ELR (cell line): ENCODE results near the gene C22orf15.

ENCODE experiments used
- DNase-seq: peaks from one replicate; pipeline ENCODE4 v3.0.0-alpha.2; 2015; ENCODE audit warnings: low read depth

The C22orf15 gene

GRCh38 chr22:23772649-23773473 is 10.1 kb downstream of the C22orf15 start, which contains the start of gene MMP11:
Gene MMP11 (plus strand): TSS chr22:23772849. CDS start chr22:23772871, 22 bp downstream.
- peak; percentile 65 for DNase-seq

- no peak for DNase-seq
These were observed 10.8 kb downstream of the C22orf15 start for GRCh38 chr22:23773483-23774113.

- DNase-seq: no peak
These were observed 11.5 kb downstream of the C22orf15 start for GRCh38 chr22:23774114-23774921.

- DNase-seq: peak; percentile 26
These were observed 12.2 kb downstream of the C22orf15 start for GRCh38 chr22:23774922-23775436.

- DNase-seq: no peak
These were observed 13.1 kb downstream of the C22orf15 start for GRCh38 chr22:23775779-23776375.

- DNase-seq: no peak
These were observed 15.2 kb downstream of the C22orf15 start for GRCh38 chr22:23777776-23778576.

- no peak for DNase-seq
These were observed 15.7 kb downstream of the C22orf15 start for GRCh38 chr22:23778577-23778900.

GRCh38 chr22:23779083-23779482 is 16.3 kb downstream of the C22orf15 start:
- no peak for DNase-seq

- DNase-seq: no peak
These were observed 16.9 kb downstream of the C22orf15 start for GRCh38 chr22:23779731-23780130.

- DNase-seq: no peak
These were observed 17.5 kb downstream of the C22orf15 start for GRCh38 chr22:23780146-23780748.

GRCh38 chr22:23781065-23781464 is 18.3 kb downstream of the C22orf15 start:
- DNase-seq: no peak

- DNase-seq: peak; percentile 93
These were observed 18.9 kb downstream of the C22orf15 start for GRCh38 chr22:23781511-23782183.

GRCh38 chr22:23782252-23782651 is 19.5 kb downstream of the C22orf15 start:
- no peak for DNase-seq

GRCh38 chr22:23782703-23783102 is 19.9 kb downstream of the C22orf15 start:
- no peak for DNase-seq

GRCh38 chr22:23783265-23784150 is 20.7 kb downstream of the C22orf15 start:
- DNase-seq: no peak

GRCh38 chr22:23784215-23784732 is 21.5 kb downstream of the C22orf15 start:
- peak; percentile 75 for DNase-seq

GRCh38 chr22:23786261-23786710 is 23.5 kb downstream of the C22orf15 start:
- no peak for DNase-seq

GRCh38 chr22:23786752-23787599 is 24.2 kb downstream of the C22orf15 start, which contains the start of gene SMARCB1:
Gene SMARCB1 (plus strand): TSS chr22:23786966. CDS start chr22:23787170, 204 bp downstream.
- DNase-seq: peak; percentile 93
